ENCODE data around the gene DMRTB1. TPM values are rescaled to one million over a fixed set of nuclear protein-coding genes. Genes with fewer than 3 reads are reported as not detected.

DMRTB1 gene
- total RNA-seq, 1 donor from 2014 or later: not detected

DNA sequence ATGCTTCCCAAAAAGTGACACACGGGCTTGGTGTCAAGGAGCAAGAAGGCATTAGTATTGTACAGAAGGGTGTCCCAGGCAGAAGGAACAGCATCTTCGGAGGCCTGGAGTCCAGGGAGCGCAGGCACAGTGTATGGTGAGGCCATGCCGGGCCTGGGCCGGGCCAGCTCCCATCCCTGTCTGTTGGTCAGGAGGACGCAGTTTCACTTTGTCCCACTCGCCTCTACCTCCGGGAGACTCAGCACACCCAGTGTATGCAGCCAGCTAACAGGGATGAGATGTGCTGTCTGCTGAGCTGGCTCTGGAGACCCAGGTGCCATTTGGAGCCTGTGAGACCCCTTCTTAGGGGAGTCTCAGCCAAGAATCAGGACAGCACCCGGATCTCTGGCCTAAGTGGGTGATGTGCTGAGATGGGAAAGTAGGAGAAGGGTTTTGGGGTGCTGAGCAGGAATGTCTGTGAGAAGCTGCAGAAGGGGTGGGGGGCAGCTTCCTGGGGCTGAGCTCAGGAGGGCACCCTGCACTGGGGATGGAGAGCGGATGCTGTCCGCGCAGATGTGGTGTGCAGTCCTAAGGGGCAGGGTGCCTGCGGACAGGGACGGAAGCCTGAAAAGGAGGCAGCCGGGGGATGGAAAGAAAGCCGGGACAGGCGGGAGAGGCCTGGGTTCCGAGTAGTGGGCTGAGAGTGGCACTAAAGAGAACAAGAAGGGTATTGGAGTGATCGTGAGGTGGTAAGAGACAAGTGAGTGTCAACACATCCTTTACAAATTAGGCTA is 25.7 kb downstream of the DMRTB1 start:
- Histone ChIP-seq H3K9me3 (ENCODE audit: control insufficient read depth in 3 of 3, low read length in 3 of 3) (no peaks in the 10 kb centered on the region), H3K36me3 (ENCODE audit: control insufficient read depth in 3 of 3, insufficient read depth in 3 of 3, low read length in 3 of 3) (no peaks in the 10 kb centered on the region), H3K27me3 (ENCODE audit: control insufficient read depth in 3 of 3, insufficient read depth in 3 of 3, low read length in 3 of 3) (peaks cover 26 to 43% (median 43%) of the 10 kb centered on the region in 3 donors), H3K4me3 (ENCODE audit: low read length in 3 of 3) (no peak overlapping the region), H3K4me1 (ENCODE audit: control insufficient read depth in 3 of 3, insufficient read depth in 3 of 3, low read length in 3 of 3) (peaks cover 0 to 3% (median 2%) of the 10 kb centered on the region in 3 donors), H3K9ac (ENCODE audit: low read depth in 1 of 3, low read length in 3 of 3) (no peak overlapping the region), H3K27ac (ENCODE audit: low read depth, low read length) (no peak overlapping the region)

DNA sequence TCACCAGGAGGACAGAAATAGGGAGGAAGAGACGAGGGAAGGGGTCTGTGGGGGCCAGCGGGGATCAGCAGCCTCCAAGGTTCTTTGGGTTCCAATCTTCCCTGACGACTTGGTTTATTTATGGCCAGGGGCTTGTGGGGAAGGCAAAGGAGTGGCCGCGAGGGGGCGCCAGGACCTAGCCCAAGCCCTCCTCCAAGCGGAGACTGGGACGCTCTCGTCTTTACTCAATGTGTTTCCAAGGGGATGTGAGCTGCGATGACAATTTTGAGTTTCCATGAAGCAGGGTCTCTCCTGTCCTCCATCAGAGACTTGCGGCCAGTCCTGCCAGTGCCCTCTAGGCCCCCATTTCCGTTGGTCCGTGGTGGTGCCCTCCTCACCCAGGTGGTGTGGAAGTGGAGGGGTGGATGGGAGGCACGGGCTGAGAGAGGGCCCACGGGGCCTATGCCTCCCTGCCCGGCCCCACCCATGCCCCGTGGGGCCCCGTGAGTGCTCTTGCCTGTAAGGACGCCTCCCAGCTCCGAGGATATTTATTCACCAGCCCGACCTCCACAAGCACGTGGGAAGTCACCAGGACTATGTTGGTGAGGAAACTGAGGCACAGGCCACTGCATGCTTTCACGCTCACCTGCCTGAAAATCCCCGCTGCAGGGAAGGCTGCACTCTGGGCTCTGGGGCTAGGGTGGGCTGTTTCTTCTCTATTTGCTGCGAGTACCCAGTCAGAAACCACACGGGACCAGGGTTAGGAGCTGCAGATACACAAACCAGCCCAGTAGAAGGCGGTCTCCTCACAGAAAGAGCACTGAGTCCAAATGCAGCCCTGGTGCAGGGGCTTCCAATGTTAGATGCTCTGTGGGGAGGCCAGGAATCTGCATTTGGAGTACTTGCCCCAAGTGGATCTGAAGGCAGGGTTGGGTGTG is 26.5 kb downstream of the DMRTB1 start:
- H3K27ac ChIP-seq (ENCODE audit: low read depth, low read length): no peak overlapping the region
- H3K36me3 ChIP-seq (ENCODE audit: control insufficient read depth in 3 of 3, insufficient read depth in 3 of 3, low read length in 3 of 3): no peaks in the 10 kb centered on the region
- H3K9ac ChIP-seq (ENCODE audit: low read depth in 1 of 3, low read length in 3 of 3): no peak overlapping the region
- no peak overlapping the region for H3K4me3 ChIP-seq (ENCODE audit: low read length in 3 of 3)
- H3K27me3 ChIP-seq (ENCODE audit: control insufficient read depth in 3 of 3, insufficient read depth in 3 of 3, low read length in 3 of 3): peaks cover 30 to 50% (median 45%) of the 10 kb centered on the region in 3 donors
- H3K4me1 ChIP-seq (ENCODE audit: control insufficient read depth in 3 of 3, insufficient read depth in 3 of 3, low read length in 3 of 3): peaks cover 0 to 3% (median 2%) of the 10 kb centered on the region in 3 donors
- no peaks in the 10 kb centered on the region for H3K9me3 ChIP-seq (ENCODE audit: control insufficient read depth in 3 of 3, low read length in 3 of 3)

DNA sequence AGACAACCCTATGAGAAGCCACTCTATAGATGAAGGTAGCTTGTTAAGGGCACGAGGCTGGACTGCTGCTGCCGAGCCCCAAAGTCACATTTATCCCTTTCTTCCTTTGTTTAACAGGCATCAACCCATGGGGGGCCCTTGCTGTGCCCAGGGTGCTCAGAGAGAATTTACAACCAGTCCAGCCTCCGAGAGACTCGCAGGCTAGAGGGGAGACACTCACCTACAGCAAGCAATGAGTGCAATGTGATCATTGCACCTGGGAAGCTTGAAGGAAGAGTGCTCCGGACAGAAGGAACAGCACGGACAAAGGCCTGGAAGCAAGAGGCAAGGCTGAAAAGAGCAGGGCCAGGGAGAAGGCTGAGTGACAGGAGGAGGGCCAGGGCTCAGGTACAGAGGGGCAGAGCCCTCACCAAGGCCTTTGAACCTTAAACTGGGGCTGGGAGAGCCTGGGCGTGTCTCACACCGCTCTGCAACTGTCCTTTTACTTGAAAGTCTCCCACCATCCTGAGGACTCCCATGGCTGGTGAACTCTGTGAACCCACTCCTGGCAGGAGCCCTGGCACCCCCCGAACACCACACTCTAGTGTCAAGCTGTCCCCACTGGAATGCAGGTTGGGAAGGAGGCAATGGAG is 27.3 kb downstream of the DMRTB1 start:
- Histone ChIP-seq H3K27me3 (ENCODE audit: control insufficient read depth in 3 of 3, insufficient read depth in 3 of 3, low read length in 3 of 3) (peaks cover 24 to 46% (median 42%) of the 10 kb centered on the region in 3 donors), H3K9me3 (ENCODE audit: control insufficient read depth in 3 of 3, low read length in 3 of 3) (no peaks in the 10 kb centered on the region), H3K4me1 (ENCODE audit: control insufficient read depth in 3 of 3, insufficient read depth in 3 of 3, low read length in 3 of 3) (peaks cover 0 to 3% (median 2%) of the 10 kb centered on the region in 3 donors), H3K9ac (ENCODE audit: low read depth in 1 of 3, low read length in 3 of 3) (no peak overlapping the region), H3K4me3 (ENCODE audit: low read length in 3 of 3) (no peak overlapping the region), H3K27ac (ENCODE audit: low read depth, low read length) (no peak overlapping the region), H3K36me3 (ENCODE audit: control insufficient read depth in 3 of 3, insufficient read depth in 3 of 3, low read length in 3 of 3) (no peaks in the 10 kb centered on the region)

DNA sequence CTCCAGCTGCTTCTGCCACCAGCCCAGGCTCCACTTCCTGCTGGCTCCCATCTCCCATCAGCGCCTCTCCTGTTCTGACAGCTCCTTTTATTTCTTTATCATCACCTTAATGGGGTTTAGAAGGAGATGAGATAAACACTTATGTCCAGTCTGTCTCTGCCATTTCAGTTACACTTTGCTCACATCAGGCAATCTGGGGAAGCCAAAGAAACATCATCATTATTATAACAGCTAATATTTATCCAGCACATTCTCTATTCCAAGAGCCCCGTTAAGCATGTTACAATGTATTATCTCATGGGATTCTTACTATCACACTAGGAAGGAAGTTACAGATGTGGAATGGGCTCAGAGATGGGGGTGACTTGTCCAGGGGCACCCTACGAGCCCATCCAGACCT is 31.2 kb downstream of the DMRTB1 start:
- Histone ChIP-seq H3K9ac (ENCODE audit: low read depth in 1 of 3, low read length in 3 of 3) (no peak overlapping the region), H3K4me3 (ENCODE audit: low read length in 3 of 3) (no peak overlapping the region), H3K27me3 (ENCODE audit: control insufficient read depth in 3 of 3, insufficient read depth in 3 of 3, low read length in 3 of 3) (peaks cover 21 to 25% (median 23%) of the 10 kb centered on the region in 3 donors), H3K36me3 (ENCODE audit: control insufficient read depth in 3 of 3, insufficient read depth in 3 of 3, low read length in 3 of 3) (no peaks in the 10 kb centered on the region), H3K4me1 (ENCODE audit: control insufficient read depth in 3 of 3, insufficient read depth in 3 of 3, low read length in 3 of 3) (peaks cover 0 to 3% (median 2%) of the 10 kb centered on the region in 3 donors), H3K27ac (ENCODE audit: low read depth, low read length) (no peak overlapping the region), H3K9me3 (ENCODE audit: control insufficient read depth in 3 of 3, low read length in 3 of 3) (no peaks in the 10 kb centered on the region)

DNA sequence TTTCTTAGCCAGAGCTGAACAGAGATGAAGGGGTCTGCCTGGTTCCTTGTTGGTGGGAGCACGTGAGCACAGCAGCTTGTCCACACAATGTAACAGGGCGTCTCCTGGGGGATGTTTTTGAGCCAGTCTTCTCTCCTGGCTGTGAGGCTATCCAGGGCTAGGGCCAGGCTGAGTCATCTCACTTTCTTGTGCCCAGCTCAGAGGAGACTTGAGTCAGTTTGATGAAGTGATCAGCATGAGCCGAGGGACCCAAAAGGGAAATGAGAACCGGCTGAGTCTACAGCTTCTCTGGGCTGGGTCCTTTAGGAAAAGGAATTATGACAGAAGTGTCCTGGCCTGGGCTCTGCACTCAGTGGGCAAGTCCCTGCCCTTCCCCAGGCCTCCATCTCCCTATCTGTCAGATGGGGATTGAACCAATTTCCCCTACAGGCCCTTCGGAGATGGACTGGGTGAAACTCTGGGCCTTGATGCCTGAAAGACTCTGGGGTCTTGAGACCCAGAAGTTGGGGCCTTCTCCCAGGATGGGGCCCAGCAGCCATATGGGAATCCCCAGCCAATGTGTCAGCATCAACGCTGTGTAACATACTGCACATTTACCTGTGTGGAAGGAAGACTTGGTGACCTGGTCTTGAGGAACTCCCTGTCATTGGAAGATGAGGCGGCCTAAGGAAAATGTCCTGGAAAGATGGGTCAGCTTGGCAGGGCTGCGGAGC is 36.6 kb downstream of the DMRTB1 start:
- Histone ChIP-seq H3K4me3 (ENCODE audit: low read length in 3 of 3) (no peak overlapping the region), H3K9ac (ENCODE audit: low read depth in 1 of 3, low read length in 3 of 3) (no peak overlapping the region), H3K27me3 (ENCODE audit: control insufficient read depth in 3 of 3, insufficient read depth in 3 of 3, low read length in 3 of 3) (peaks cover 0 to 35% (median 27%) of the 10 kb centered on the region in 3 donors), H3K36me3 (ENCODE audit: control insufficient read depth in 3 of 3, insufficient read depth in 3 of 3, low read length in 3 of 3) (no peaks in the 10 kb centered on the region), H3K4me1 (ENCODE audit: control insufficient read depth in 3 of 3, insufficient read depth in 3 of 3, low read length in 3 of 3) (no peaks in the 10 kb centered on the region), H3K9me3 (ENCODE audit: control insufficient read depth in 3 of 3, low read length in 3 of 3) (no peaks in the 10 kb centered on the region), H3K27ac (ENCODE audit: low read depth, low read length) (no peak overlapping the region)

DNA sequence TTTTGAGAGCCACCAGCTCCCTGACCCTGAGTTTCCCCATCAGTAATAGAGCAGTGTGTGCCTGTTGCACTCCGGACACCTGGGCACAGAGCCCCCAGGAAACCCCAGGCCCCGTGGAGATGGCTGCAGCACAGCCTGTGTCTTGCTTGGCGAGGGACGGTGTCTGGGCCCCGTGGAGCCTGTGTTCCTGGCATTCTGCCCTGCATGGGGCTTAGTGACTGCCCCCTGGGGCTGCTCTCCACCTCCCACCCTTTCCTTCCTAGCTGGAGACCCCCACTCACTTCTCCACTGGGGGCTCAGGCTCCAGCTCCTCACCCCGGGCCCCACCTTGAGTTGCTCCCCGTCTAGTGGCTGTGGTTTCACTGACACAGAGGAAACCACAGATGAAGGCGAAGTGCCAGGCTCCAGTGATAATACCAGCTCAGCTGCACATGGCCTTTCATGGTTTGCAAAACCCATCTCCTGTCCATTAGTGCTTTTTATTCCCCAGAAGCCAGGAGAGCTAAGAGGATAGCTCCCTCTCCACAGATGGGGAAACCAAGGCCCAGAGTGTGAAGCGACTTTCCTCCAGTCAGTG is 39.4 kb downstream of the DMRTB1 start:
- no peaks in the 10 kb centered on the region for H3K4me1 ChIP-seq (ENCODE audit: control insufficient read depth in 3 of 3, insufficient read depth in 3 of 3, low read length in 3 of 3)
- no peaks in the 10 kb centered on the region for H3K9me3 ChIP-seq (ENCODE audit: control insufficient read depth in 3 of 3, low read length in 3 of 3)
- peaks cover 0 to 46% (median 39%) of the 10 kb centered on the region in 3 donors for H3K27me3 ChIP-seq (ENCODE audit: control insufficient read depth in 3 of 3, insufficient read depth in 3 of 3, low read length in 3 of 3)
- H3K4me3 ChIP-seq (ENCODE audit: low read length in 3 of 3): no peak overlapping the region
- H3K27ac ChIP-seq (ENCODE audit: low read depth, low read length): no peak overlapping the region
- no peak overlapping the region for H3K9ac ChIP-seq (ENCODE audit: low read depth in 1 of 3, low read length in 3 of 3)
- no peaks in the 10 kb centered on the region for H3K36me3 ChIP-seq (ENCODE audit: control insufficient read depth in 3 of 3, insufficient read depth in 3 of 3, low read length in 3 of 3)

DNA sequence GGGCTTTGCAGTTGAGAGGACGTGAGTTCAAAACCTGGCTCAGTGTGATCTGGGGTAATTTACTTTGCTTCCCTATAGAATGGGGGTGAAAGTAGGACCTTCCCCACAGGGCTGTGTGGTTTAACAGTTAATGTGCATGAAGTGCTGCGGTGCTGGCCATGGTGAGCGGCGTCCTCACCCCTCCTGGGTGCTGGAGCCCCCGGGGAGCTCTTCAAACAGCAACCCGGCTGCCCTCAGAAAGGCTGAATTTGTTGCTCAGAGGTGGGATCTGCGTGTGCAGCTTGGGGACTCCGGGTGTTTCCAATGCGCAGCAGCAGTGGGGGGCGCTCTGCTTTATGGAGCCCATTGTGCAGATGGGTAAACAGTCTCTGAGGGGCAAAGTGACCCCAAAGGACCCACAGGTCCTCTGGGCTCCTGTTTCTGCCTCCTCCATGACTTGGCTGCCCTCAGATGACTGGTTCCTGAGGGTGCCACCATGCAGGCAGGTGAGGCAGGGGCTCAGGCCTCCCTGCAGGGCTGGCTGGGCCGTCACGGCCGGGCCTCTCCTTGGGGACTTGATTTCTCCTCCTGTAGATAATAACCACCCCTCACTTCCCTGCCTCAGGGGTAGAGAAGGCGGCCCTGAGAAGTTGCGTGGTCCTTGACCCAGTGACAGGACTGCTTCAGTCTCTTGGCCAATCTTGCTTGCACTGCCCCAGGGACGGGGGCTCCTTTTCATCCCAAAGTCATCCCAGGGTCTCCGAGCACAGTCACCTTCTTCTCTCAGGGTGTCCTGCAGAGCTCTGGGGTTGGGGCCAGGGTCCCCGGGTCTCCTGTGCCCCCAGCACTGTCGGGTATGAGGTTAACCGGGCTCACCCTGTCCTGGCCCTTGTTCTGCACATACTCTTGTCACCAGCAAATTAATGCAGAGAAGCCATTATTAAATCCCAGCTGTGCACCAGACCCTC is 40.3 kb downstream of the DMRTB1 start:
- Histone ChIP-seq H3K9me3 (ENCODE audit: control insufficient read depth in 3 of 3, low read length in 3 of 3) (no peaks in the 10 kb centered on the region), H3K27ac (ENCODE audit: low read depth, low read length) (no peak overlapping the region), H3K4me3 (ENCODE audit: low read length in 3 of 3) (no peak overlapping the region), H3K9ac (ENCODE audit: low read depth in 1 of 3, low read length in 3 of 3) (no peak overlapping the region), H3K4me1 (ENCODE audit: control insufficient read depth in 3 of 3, insufficient read depth in 3 of 3, low read length in 3 of 3) (no peaks in the 10 kb centered on the region), H3K36me3 (ENCODE audit: control insufficient read depth in 3 of 3, insufficient read depth in 3 of 3, low read length in 3 of 3) (no peaks in the 10 kb centered on the region), H3K27me3 (ENCODE audit: control insufficient read depth in 3 of 3, insufficient read depth in 3 of 3, low read length in 3 of 3) (peaks cover 0 to 49% (median 39%) of the 10 kb centered on the region in 3 donors)

DNA sequence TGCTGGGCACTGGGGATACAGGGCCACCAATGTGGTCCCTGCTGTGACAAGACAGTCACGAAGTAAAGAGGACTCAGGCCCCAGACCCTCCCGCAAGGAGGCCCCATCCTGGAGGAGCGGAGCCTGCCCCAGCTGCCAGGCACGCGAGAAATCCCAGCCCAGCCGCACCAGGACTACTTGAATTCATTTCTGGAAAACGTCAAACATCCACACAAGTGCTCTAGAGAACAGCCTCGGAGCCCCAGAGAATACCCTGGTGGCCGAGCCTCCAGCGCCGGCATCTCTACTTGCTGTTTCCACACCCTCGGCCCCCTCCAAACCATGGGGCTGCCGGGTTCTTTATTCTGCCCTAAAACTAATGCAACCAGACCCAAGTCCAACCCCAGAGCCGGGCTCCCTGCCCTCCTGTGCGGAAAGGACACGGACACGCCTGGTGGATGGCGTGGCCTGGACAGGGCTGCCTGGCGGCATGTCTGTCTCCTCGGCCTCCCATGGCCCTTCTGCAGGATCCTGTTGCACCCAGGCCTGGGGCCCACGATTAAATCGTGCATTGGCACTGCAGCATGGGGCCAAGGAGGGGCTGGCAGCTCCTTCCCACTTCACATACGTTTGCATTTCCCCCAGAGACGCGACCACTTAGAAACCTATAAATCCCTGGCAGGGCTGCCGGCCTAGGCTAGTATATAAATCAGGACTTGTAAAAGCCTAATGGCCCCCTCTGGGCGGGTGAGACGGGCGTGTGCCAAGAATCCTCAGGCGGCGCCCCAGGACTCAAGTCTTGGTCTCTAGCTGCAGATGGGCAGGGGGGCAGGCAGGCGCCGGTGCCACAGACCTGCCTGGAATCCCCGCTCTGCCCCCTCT is 41.2 kb downstream of the DMRTB1 start:
- Histone ChIP-seq H3K4me3 (ENCODE audit: low read length in 3 of 3) (no peak overlapping the region), H3K4me1 (ENCODE audit: control insufficient read depth in 3 of 3, insufficient read depth in 3 of 3, low read length in 3 of 3) (no peaks in the 10 kb centered on the region), H3K27ac (ENCODE audit: low read depth, low read length) (no peak overlapping the region), H3K9me3 (ENCODE audit: control insufficient read depth in 3 of 3, low read length in 3 of 3) (no peaks in the 10 kb centered on the region), H3K27me3 (ENCODE audit: control insufficient read depth in 3 of 3, insufficient read depth in 3 of 3, low read length in 3 of 3) (peaks cover 0 to 49% (median 39%) of the 10 kb centered on the region in 3 donors), H3K36me3 (ENCODE audit: control insufficient read depth in 3 of 3, insufficient read depth in 3 of 3, low read length in 3 of 3) (no peaks in the 10 kb centered on the region), H3K9ac (ENCODE audit: low read depth in 1 of 3, low read length in 3 of 3) (no peak overlapping the region)
